HS-5 (cell line): ENCODE results near the gene ADD1.
"Not testable (repeated sequence)": the region's sequence is repeated elsewhere in the genome, so short reads cannot be mapped to it uniquely, and the experiment has no call there.

Source experiments
- DNase-seq: peaks from one replicate; pipeline ENCODE4 v3.0.0-alpha.2; 2012; ENCODE audit warnings: low read depth

The ADD1 gene

DNA sequence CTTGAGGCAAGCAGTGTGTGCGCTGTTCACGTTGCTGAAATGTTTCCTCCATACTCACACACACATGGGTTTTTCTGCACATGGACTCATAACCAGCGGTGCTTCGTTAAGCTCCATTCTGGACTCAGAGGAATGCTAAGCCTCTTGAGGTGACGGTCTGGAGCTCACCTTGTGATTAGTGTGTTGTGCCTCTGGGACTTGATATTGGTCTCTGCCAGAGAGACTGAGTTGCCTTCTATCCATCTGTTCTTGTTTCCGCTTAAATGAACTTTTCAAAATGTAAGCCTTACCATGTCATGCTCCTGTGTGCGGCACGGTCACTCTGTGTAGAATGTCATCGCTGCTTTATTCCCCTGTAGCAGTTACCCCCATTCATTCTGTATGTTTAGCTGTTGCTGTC, 42.5 kb downstream of the ADD1 start:
- DNase-seq, result no peak

DNA sequence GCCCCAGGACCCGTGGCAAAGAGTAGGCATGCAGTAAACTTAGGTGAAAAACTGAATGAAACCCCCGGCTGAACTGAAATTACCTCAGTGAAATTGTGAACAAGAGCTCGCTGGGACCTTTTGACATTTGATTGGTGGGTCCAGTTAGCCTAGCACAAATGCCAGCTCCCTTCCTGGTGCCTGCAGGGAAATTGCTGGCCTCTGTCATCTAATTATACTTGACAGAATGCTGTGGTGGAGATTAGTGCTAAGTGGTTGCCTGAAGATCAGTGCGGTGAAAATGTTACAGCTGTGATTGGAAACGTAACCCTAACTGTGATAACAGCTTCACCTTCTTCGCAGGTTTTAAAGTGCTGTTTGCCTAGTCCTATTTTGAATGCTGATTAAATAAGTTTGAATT, 43.0 kb downstream of the ADD1 start:
- DNase-seq, result no peak

DNA sequence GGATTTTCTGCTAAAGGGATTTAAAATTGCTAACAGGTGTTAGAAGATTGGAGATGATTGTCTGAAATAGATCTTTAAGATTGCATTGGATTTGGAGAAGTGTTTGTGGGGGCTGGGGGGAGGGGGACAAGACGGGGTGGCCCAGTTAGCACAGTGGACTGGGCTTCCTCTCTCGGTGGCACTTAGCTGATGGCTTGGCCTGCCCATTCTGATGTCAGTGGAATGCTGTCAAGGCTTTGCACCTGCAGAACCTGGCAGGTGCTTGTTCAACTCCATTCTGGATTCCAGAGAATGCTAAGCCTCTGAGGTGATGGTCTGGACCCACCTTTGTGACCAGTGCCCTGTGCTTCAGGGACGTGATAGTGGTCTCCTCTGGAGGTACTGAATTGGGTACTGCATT, 43.7 kb downstream of the ADD1 start:
- no peak for DNase-seq

DNA sequence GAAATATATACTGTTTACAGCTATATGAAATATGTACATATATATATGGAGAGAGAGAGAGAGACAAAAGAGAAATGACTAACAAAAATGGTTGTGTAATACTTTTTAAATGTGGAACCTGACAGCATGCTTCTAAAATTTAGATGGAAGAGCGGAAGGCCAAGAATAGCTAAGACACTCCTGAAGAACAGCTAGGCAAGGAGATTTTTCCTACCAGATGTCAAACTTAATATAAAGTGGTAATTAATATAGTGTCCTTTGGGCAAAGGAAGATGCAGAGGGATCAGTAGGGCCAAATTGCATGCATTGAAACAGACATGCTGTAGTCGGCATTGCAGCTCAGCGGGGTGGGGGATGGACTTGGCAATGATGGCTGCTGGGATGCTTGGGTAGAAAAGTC, 45.2 kb downstream of the ADD1 start:
- DNase-seq, result no peak

DNA sequence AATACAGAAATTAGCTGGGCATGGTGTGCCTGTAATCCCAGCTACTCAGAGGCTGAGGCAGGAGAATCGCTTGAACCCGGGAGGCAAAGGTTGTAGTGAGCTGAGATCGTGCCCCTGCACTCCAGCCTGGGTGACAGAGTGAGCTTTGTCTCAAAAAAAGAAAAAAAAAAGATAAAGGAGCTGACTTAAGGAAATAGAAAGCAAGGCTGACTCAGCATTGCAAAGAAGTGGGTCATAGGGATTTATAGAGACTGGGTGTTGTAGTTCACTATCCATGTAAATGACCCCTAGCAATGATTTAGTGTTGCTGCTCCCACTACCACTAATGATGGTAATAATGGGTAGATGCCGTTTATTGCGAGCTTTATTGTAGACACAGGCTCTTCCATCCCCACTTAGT, 47.6 kb downstream of the ADD1 start:
- DNase-seq, result no peak

DNA sequence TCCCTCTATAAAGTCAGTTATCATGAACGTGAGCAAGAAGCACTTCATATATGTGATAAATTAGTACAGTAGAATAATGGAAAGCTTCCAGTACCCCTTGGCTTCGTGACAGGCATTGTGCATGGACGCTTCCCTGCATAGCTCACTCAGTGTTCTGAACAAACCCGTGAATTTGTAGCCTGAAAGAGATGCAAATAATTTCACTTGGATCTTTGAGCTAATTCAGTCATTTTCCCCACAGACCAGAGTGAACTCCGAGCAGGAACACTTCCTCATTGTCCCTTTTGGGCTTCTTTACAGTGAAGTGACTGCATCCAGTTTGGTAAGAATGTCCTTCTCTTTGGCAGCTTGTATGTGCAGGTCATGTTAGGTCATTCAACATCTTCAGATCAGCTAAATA, 50.1 kb downstream of the ADD1 start:
- no peak for DNase-seq

DNA sequence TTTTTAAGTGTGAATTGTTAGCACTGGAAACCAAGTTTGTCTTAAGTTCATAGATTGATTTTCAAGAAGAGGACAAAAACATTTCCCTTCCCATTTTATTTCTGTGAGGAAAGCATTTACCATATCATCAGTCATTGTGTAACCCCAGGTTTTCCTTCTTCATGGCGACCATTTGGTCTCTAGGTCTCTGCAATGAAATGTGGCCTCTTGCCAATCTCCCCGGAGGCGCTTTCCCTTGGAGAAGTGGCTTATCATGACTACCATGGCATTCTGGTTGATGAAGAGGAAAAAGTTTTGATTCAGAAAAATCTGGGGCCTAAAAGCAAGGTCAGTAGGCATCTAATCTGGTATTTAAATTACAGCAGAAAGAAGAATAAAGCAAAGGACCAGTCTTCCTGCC, 54.4 kb downstream of the ADD1 start:
- DNase-seq, result no peak

DNA sequence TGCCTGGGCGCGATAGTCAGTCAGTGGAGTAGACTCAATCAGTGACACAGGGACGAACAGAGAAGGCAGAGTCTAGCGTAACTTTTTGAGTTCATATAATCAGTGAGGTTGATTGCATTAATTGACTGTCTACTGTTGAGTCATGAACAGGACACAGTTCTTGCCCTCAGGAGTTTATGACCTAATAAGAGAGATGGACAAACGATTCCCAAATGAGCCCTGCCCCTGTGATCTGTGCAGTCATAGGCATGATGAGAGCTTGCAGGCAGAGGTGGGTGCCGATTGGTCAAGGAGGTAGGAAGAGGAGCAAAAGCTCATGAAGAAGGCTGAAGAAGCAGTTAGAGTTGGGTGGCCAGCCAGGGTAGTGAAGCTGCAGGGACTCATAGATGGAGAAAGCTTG, 57.1 kb downstream of the ADD1 start:
- DNase-seq, result no peak

DNA sequence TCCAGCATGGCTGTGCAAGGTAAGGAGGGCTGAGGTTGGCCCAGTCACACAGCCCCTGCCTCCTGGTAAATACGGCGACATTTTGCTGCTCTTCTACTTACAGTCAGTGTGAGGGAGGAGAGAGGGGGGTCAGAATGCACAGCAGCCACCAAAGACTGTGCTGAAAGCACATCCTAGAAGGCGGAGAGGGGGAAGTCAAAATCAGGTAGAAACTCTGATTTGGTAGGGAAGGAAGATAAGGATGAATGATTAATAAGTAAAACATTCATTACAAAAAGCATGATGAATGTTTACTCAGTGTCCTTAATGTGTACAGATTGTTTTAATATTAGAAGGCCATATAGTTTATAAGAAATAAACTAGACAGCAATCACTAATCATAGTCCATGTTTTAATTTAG, 57.5 kb downstream of the ADD1 start:
- DNase-seq, result no peak

DNA sequence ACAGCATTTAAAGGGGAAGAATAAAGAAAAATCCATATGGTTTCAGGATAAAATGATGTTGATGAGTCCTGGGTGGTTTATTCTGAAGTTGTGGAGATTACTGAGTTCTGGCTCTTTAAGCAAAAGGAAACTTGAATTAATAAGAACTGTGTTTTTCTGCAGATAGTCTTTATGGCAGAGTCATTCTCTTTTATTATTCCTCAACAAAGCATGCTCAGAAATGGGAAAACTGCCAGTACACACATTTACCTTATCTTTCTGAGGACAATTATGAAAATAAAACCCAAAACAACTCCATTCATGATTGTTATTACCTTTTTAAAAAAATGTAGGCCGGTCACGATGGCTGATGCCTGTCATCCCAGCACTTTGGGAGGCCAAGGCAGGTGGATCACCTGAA, 58.5 kb downstream of the ADD1 start:
- DNase-seq, result no peak

DNA sequence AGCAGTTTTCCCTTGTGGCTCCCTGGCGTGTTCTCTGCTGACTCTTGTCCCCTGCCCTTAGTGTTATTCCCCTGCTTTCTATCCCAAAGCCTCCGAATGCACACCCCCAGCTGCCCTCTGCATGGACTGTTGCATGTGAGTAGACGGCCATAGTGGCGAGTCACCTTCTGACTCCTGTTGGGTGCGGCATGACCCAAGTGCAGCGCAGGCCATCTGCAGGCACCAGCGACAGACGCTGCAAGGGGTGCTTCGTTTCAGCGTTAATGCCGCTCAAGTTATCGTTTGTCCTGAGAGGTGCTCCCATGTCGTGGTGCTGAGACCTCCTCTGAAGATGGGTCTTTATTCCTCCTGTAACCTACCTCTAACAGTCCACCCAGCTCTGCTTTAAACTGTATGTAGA, 61.9 kb downstream of the ADD1 start:
- no peak for DNase-seq

DNA sequence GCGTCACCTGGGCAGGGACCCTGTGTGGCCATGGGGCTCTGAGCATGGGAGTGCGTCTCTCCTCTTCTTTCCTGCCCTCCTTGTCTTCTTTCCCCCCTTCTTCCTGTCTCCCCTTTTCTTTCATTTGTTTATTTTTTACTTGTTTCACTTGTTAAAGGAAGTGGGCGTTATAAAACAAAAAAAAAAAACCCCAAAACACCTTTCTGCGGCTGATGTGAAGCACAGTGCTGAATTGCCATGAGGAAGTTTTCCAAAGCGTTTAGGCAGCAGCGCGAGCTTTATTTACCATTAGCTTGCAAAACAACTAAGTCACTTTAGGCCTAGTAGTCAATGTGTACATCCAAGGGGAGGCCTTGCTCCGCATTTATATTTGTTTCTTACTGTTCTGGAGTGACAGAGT, 62.6 kb downstream of the ADD1 start:
- DNase-seq, result no peak

DNA sequence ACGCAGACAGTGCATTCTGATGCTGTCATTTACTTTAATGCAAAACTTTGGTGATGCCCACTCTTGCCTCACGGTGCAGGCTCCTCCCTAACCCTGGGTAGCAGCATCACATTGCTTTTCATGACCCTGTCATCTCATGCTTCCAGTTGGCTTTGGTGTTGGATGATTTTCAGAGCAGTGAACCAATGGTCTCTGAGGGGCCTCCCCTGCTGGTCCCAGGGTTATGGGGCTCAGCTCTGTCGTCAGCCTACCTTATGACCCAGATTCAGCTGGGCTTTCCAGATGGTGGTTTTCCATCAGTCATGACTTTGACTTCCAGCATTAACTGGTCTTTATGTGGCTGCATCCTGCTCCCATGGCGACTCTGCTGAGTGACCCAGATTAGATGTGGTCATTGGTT, 63.6 kb downstream of the ADD1 start:
- no peak for DNase-seq

DNA sequence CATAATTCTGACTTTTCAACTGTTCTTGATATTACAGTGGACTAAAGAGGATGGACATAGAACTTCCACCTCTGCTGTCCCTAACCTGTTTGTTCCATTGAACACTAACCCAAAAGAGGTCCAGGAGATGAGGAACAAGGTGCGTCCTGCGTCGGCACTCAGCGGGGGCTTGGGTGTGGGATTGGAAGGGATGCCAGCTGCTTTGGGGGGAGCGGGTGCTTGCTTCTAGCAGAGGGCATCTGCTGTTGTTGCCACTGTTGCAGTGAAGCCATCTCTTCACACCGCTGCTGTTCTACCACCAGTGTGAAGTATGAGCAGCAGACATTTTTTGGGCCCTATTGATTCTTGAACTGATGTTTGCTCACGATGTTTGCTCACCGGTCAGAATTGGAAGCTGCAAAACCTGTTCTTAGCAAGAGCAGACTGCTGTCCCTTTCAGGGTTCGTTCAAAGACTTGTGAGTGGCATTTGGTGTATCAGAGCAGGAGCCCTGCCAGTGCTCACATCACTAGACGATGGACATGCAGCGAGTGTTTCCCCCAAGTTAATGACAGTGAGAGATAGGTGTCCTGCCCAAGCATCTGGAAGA, 64.2 kb downstream of the ADD1 start:
- no peak for DNase-seq

DNA sequence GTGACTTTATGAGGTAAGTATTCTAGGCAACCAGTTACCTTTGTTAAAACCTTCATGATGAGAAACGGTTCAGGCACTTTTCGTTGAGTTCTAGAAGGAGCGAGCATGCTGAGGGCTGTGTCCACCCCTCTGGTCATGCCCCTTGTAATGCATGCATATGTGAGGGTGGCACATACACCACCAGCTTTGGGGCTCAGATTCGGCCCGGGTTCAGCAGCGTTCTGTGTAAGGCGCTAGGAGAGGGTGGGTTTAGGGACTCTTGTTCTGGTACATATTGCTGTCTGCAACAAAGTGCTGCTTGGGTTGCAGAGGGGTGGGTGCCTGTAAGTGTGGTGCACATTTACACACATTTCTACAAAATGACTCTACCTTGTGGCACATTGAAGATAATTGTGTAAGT, 65.0 kb downstream of the ADD1 start:
- no peak for DNase-seq

DNA sequence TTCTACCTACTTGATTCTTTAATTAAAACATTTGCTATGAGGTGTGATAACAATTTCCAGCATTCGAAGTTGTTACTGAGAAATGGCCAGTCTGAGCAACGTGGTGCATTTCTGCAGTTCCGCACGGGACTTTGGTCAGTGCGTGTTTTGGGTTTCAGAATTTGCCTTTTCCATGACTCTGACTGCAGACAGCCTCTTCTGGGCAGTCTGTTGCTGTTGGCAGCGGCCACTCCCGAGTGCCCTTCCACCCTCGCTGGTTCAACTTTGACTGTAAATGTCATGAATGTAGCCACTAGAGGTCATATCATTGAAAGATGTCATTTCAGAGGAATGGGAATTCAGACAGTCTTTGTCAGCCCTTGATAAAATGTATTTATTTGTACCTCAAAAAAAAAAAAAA, 65.9 kb downstream of the ADD1 start:
- DNase-seq, result no peak

DNA sequence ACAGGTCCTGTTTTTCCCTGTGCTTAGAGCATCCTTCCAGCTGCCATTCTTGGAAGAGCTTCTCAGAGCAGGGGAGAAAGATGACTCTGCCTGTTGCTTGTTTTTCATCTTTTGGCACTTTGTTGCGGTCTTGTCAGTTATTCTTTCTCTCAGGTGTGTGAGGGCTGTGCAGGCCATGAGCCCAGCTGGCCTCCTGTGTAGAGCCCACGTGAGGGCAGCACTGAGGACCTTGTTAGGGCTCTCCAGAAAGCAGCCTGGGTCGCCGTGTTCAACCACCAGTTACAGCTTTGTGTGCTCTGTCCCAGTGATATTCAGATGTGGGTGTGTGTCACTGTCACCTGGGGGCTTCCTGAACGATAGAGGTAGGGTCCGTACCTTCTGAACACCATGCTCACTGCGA, 66.8 kb downstream of the ADD1 start:
- no peak for DNase-seq

DNA sequence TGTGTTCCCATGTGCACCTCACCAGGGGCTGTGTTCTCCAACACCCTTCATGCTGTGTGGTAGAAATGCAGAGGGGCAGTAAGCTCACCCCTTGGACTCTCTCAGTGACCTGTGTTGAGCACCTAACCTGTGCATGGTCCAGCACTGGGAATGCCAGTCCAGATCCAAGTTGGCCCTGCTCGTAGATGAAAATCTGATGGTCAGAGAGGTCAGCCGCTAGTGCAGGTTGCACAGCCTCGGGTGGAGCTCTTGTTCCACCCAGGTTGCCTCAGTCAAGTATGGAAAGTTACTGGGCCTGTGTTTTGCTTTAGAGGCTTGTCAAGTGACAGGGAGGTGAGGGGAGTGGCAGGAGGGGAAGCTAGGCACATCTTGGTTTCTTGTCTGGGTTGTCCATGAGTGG, 68.2 kb downstream of the ADD1 start:
- DNase-seq, result no peak

DNA sequence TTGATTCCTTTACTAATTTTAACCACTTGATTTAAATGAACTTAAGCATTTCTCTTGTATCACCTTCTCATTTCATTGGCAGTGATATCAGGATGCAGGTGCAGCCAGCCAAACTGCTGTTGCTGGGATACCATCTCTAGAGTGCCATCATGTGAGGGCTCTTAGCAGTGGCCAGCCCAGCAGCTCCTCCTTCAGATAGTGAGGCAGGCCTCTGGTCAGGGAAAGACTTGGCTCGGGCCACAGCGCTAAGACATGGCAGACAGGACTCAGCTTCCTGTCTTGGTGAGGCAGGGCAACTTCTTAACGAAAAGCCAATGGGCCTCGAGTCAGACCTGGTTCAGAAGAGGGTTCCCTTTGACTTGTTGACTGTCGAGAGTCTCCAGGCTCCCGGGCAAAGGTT, 69.5 kb downstream of the ADD1 start:
- DNase-seq, result no peak

DNA sequence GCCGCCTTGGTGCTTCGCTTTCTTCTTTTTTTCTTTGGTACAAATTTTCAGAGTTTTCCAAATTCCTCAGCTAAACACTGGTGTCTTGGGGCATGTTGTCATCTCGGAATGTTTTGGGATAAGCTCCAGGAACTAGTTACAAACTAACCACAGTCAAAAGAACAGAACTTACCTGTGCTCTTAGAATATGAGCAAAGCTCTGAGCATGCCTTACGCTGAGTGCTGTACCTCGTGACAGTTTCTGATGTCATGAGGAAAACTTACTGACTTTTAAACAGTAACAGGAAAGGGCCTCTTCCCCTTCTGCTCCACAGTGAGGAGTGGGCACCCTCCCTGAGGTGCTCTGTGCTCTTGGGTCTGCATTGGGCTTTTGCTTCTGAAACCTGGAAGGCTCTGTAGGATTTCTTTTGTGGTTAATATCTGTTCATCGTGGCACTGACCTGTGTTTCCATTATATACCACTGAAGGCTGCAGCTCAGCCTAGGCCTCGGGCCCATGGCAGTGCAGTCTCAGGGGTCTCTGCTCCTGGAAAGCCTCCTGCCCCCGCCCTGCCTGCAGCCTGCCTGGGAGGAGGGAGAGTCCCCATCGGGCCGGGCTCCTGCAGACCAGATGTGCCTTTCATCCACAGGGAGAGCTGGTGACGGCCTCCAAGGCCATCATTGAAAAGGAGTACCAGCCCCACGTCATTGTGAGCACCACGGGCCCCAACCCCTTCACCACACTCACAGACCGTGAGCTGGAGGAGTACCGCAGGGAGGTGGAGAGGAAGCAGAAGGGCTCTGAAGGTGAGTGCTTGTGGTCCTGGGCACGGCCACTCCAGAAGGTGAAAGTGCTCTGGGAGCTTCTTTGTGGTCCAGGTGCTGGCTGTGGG, 70.8 kb downstream of the ADD1 start:
- DNase-seq, result no peak

DNA sequence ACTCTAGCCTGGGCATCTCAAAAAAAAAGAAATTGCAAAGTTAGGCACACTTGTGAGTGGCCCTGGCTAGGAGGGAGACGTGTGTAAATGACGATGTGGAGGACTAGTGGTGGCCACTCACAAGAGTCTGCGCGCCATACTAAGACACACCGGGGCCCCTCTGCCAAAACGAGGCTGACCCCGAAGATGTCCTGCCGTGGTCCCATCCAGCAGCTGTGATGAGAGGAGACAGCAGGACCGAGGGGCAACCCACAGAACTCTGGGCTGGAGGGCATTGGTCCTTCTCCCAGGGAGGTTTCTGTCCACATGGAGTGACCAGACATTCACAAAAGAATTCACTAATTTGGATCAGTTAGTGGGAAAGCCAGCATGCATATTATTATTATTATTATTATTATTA, 72.1 kb downstream of the ADD1 start:
- DNase-seq, result no peak

DNA sequence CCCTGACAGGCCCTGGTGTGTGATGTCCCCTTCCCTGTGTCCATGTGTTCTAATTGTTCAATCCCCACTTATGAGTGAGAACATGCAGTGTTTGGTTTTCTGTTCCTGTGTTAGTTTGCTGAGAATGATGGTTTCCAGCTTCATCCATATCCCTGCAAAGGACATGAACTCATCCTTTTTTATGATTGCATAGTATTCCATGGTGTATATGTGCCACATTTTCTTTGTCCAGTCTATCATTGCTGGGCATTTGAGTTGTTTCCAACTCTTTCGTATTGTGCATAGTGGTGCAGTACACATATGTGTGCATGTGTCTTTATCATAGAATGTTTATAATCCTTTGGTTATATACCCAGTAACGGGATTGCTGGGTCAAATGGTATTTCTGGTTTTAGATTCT, 73.1 kb downstream of the ADD1 start:
- not testable (repeated sequence) for DNase-seq

DNA sequence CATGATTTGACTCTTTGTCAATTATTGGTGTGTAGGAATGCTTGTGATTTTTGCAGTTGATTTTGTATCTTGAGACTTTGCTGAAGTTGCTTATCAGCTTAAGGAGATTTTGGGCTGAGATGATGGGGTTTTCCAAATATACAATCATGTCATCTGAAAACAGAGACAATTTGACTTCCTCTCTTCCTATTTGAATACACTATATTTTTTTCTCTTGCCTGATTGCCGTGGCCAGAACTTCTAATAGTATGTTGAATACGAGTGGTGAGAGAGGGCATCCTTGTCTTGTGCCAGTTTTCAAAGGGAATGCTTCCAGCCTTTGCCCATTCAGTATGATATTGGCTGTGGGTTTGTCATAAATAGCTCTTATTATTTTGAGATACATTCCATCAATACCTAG, 74.7 kb downstream of the ADD1 start:
- not testable (repeated sequence) for DNase-seq

DNA sequence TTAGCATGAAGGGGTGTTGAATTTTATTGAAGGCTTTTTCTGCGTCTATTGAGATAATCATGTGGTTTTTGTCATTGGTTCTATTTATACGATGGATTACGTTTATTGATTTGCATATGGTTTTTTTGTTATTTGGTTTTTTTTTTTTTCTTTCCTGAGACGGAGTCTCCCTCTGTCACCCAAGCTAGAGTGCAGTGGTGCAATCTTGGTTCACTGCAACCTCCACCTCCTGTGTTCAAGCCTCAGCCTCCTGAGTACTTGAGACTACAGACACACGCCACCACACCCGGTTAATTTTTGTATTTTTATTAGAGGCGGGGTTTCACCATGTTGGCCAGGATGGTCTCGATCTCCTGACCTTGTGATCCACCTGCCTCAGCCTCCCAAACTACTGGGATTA, 75.1 kb downstream of the ADD1 start:
- not testable (repeated sequence) for DNase-seq
